Spleen (tissue), 11 donors: ENCODE data around the gene SMOC1. TPM values are rescaled to one million over a fixed set of nuclear protein-coding genes. Genes with fewer than 3 reads are reported as not detected.

ENCODE experiments used
- DNase-seq: peaks from one replicate; pipeline ENCODE4 v3.0.0-alpha.2; 2020
- H3K27ac ChIP-seq, 8 donors: fragments of 200-600 bp; sonication (generic) in 7 of 8; 1 replicate in 4 of 8; 2 replicates in 4 of 8; pipeline versions ENCODE4 v1.5.0 to v1.8.0; 2016 to 2021; ENCODE audit warnings: inconsistent platforms in 4 of 8, mild to moderate bottlenecking in 4 of 8, moderate library complexity in 1 of 8
- H3K27me3 ChIP-seq, 7 donors: fragments of 200-600 bp; sonication (generic) in 6 of 7; replicated peaks in 1 of 7; 1 replicate in 4 of 7; 2 replicates in 3 of 7; pipeline versions ENCODE4 v1.5.0 to v1.8.0; 2016 to 2021; ENCODE audit warnings: inconsistent platforms in 3 of 7, mild to moderate bottlenecking in 1 of 7
- H3K36me3 ChIP-seq, 6 donors: fragments of 200-600 bp; sonication (generic) in 5 of 6; 1 replicate in 4 of 6; 2 replicates in 2 of 6; pipeline versions ENCODE4 v1.5.0 to v1.8.0; 2016 to 2021; ENCODE audit warnings: inconsistent platforms in 2 of 6
- H3K4me1 ChIP-seq, 6 donors: fragments of 200-600 bp; sonication (generic) in 5 of 6; 1 replicate in 3 of 6; 2 replicates in 3 of 6; pipeline versions ENCODE4 v1.5.0 to v1.8.0; 2016 to 2021; ENCODE audit warnings: inconsistent platforms in 3 of 6
- H3K4me3 ChIP-seq, 8 donors: fragments of 200-600 bp; sonication (generic) in 7 of 8; 1 replicate in 4 of 8; 2 replicates in 4 of 8; pipeline versions ENCODE4 v1.5.0 to v1.8.0; 2016 to 2021; ENCODE audit warnings: inconsistent platforms in 4 of 8, mild to moderate bottlenecking in 4 of 8, moderate library complexity in 2 of 8
- H3K9me3 ChIP-seq, 8 donors: fragments of 200-600 bp; sonication (generic) in 7 of 8; 1 replicate in 4 of 8; 2 replicates in 4 of 8; pipeline versions ENCODE4 v1.5.0 to v1.8.0; 2016 to 2021; ENCODE audit warnings: inconsistent platforms in 4 of 8
- CTCF ChIP-seq, 11 experiments: fragments of 200-600 bp in 7 of 11; fragments of 450-650 bp in 4 of 11; sonication (generic) in 4 of 11; IDR thresholded peaks in 8 of 11; conservative IDR thresholded peaks in 3 of 11; 1 replicate in 7 of 11; 2 replicates in 4 of 11; pipeline versions ENCODE4 v1.4.0 to v1.8.0; 2016 to 2021; ENCODE audit warnings: antibody characterized with exemption in 11 of 11, inconsistent platforms in 4 of 11, mild to moderate bottlenecking in 1 of 11
- POLR2A ChIP-seq, 3 donors: fragments of 450-650 bp; IDR thresholded peaks; one replicate each; pipeline ENCODE4 v1.5.1; 2017; ENCODE audit warnings: antibody characterized with exemption in 3 of 3, mild to moderate bottlenecking in 1 of 3
- POLR2AphosphoS5 ChIP-seq, 3 donors: sonication (generic); formaldehyde crosslinking; IDR thresholded peaks; one replicate each; pipeline ENCODE4 v1.5.1; 2017; ENCODE audit warnings: antibody characterized with exemption in 3 of 3
- WGBS, 5 donors: extraction: QIAGEN DNeasy Blood & Tissue Kit in 3 of 5; methylation state at CpG; one replicate each; pipeline versions ENCODE4 v1.1.5 to v1.1.7; 2013 to 2018; 5-methylcytosine and 5-hydroxymethylcytosine counted together
- intact Hi-C: fragments of 100-400 bp; cut with DNase I; formaldehyde crosslinking; loops from one replicate; pipeline ENCODE4 v1.15.0; 2023; ENCODE audit warnings: low total_unique reads
- polyA plus RNA-seq, 3 donors: library from polyadenylated mRNA; stranded (reverse); fragments of 200-250 nt; gene quantifications; one replicate each; pipeline ENCODE4 v1.2.1, GENCODE V29; 2013
- total RNA-seq, 7 donors: library from RNA; depleted of rRNA in 3 of 7; stranded (reverse); fragments of >200 nt in 3 of 7; fragmentation: NEBNext Ultra II Directional in 4 of 7; extraction: Animal tissue kit (Norgen Biotek cat#: 25700) in 4 of 7; gene quantifications; one replicate each; pipeline versions ENCODE4 v1.1.0 to v1.2.1, GENCODE V29; 2016 to 2021
- donor health status: healthy with polysubstance abuse.
- donor health status: DM: no; HTN: no; CAD: no; lungs with moderate emphysema.
- donor health status: DM: no; HTN: no; CAD: no.
- donor health status: Bipolar disorder and iron deficiency.
- donor health status: healthy.
- donor health status: DM: no; HTN: no; CAD: no.
- donor health status: DM: yes; HTN: yes; CAD: no.

The SMOC1 gene
- total and polyA plus RNA-seq, 10 donors: 6.1 to 108 (median 29.6) TPM

- H3K9me3 ChIP-seq: no peaks in the 10 kb centered on the region
- no peak overlapping the region for H3K27ac ChIP-seq
- TF ChIP-seq POLR2A (IDR thresholded peaks at IDR 0.05) (no peak), POLR2AphosphoS5 (IDR thresholded peaks at IDR 0.05) (no peak), CTCF (IDR thresholded peaks at IDR 0.05 in 8 of 11, conservative IDR thresholded peaks at IDR 0.05 in 3 of 11) (no peak)
- H3K4me1 ChIP-seq: no peaks in the 10 kb centered on the region
- DNase-seq: no peak
- H3K4me3 ChIP-seq: no peak overlapping the region
- WGBS, 5 donors: 85 to 89% (median 89%) methylated on average over 5 of the region's 5 CpGs
- no peaks in the 10 kb centered on the region for H3K36me3 ChIP-seq
- no peaks in the 10 kb centered on the region for H3K27me3 ChIP-seq
- intact Hi-C loops: no loop called here
These were observed 126.1 kb downstream of the SMOC1 start for GRCh38 chr14:70005281-70005805.

- H3K4me1 ChIP-seq: no peaks in the 10 kb centered on the region
- H3K27ac ChIP-seq: no peak overlapping the region
- intact Hi-C loops: no loop called here
- H3K4me3 ChIP-seq: no peak overlapping the region
- TF ChIP-seq POLR2A (IDR thresholded peaks at IDR 0.05) (no peak), POLR2AphosphoS5 (IDR thresholded peaks at IDR 0.05) (no peak), CTCF (IDR thresholded peaks at IDR 0.05 in 8 of 11, conservative IDR thresholded peaks at IDR 0.05 in 3 of 11) (no peak)
- H3K9me3 ChIP-seq: no peaks in the 10 kb centered on the region
- no peak for DNase-seq
- no peaks in the 10 kb centered on the region for H3K36me3 ChIP-seq
- WGBS, 5 donors: 68 to 86% (median 77%) methylated on average over 6 of the region's 6 CpGs
- no peaks in the 10 kb centered on the region for H3K27me3 ChIP-seq
These were observed 127.5 kb downstream of the SMOC1 start for GRCh38 chr14:70006699-70007098.

GRCh38 chr14:70008284-70009262, 129.4 kb downstream of the SMOC1 start:
- WGBS, 5 donors: 52 to 59% (median 56%) methylated on average over 6 of the region's 6 CpGs
- no peak for DNase-seq
- TF ChIP-seq POLR2A (IDR thresholded peaks at IDR 0.05) (no peak), POLR2AphosphoS5 (IDR thresholded peaks at IDR 0.05) (no peak), CTCF (IDR thresholded peaks at IDR 0.05 in 8 of 11, conservative IDR thresholded peaks at IDR 0.05 in 3 of 11) (no peak)

GRCh38 chr14:70009961-70010360, 130.7 kb downstream of the SMOC1 start:
- no peak overlapping the region for H3K27ac ChIP-seq
- TF ChIP-seq CTCF (IDR thresholded peaks at IDR 0.05 in 8 of 11, conservative IDR thresholded peaks at IDR 0.05 in 3 of 11) (no peak), POLR2A (IDR thresholded peaks at IDR 0.05) (no peak), POLR2AphosphoS5 (IDR thresholded peaks at IDR 0.05) (no peak)
- no peak for DNase-seq
- no peak overlapping the region for H3K4me3 ChIP-seq
- no peaks in the 10 kb centered on the region for H3K4me1 ChIP-seq
- no peaks in the 10 kb centered on the region for H3K9me3 ChIP-seq
- no peaks in the 10 kb centered on the region for H3K27me3 ChIP-seq
- intact Hi-C loops: no loop called here
- no peaks in the 10 kb centered on the region for H3K36me3 ChIP-seq
- WGBS, 5 donors: 80 to 97% (median 83%) methylated on average over 5 to 8 of the region's 8 CpGs

More at GRCh38 chr14:70008284-70009262, 129.4 kb downstream of the SMOC1 start:
- H3K4me3 ChIP-seq: no peak overlapping the region
- H3K4me1 ChIP-seq: no peaks in the 10 kb centered on the region
- no peak overlapping the region for H3K27ac ChIP-seq
- intact Hi-C loops: no loop called here
- no peaks in the 10 kb centered on the region for H3K27me3 ChIP-seq
- H3K9me3 ChIP-seq: no peaks in the 10 kb centered on the region
- H3K36me3 ChIP-seq: no peaks in the 10 kb centered on the region
